ENCODE measurements around the gene CCDC7.
"Not testable (repeated sequence)": the region's sequence is repeated elsewhere in the genome, so short reads cannot be mapped to it uniquely, and the experiment has no call there.

The CCDC7 gene

DNA sequence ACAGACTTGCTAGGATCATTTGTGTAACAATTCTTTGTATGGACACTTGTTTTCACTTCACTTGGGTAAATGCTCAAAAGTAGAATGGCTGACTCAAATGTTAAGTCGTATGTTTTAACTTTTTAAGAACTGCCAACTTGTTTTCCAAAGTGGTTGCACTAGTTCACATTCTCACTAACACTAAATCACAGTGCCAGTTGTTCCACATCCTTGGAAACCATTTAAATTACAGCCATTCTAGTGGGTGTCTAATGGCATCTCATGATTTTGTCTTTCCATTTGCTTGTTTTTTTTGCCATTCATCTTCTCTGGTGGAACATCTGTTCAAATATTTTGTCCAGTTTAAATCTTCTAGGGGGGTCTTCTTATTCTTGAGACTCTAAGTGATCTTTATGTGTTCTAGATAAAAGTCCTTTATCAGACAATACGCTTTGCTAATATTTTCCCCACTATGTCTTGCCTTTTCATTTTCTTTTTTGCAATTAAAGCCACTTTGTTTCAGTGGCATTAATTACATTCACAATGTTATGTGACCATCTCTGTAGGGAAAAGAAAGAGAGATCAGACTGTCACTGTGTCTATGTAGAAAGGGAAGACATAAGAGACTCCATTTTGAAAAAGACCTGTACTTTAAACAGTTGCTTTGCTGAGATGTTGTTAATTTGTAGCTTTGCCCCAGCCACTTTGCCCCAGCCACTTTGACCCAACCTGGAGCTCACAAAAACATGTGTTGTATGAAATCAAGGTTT is 448.1 kb downstream of the CCDC7 start:
- H3K4me3 ChIP-seq (ENCODE audit: low read length): no peak overlapping the region
- DNase-seq (ENCODE audit: low read depth): no peak
- TF ChIP-seq, protein P1, sequence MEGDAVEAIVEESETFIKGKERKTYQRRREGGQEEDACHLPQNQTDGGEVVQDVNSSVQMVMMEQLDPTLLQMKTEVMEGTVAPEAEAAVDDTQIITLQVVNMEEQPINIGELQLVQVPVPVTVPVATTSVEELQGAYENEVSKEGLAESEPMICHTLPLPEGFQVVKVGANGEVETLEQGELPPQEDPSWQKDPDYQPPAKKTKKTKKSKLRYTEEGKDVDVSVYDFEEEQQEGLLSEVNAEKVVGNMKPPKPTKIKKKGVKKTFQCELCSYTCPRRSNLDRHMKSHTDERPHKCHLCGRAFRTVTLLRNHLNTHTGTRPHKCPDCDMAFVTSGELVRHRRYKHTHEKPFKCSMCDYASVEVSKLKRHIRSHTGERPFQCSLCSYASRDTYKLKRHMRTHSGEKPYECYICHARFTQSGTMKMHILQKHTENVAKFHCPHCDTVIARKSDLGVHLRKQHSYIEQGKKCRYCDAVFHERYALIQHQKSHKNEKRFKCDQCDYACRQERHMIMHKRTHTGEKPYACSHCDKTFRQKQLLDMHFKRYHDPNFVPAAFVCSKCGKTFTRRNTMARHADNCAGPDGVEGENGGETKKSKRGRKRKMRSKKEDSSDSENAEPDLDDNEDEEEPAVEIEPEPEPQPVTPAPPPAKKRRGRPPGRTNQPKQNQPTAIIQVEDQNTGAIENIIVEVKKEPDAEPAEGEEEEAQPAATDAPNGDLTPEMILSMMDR (conservative IDR thresholded peaks at IDR 0.05; ENCODE audit: low read depth, low read length): no peak

DNA sequence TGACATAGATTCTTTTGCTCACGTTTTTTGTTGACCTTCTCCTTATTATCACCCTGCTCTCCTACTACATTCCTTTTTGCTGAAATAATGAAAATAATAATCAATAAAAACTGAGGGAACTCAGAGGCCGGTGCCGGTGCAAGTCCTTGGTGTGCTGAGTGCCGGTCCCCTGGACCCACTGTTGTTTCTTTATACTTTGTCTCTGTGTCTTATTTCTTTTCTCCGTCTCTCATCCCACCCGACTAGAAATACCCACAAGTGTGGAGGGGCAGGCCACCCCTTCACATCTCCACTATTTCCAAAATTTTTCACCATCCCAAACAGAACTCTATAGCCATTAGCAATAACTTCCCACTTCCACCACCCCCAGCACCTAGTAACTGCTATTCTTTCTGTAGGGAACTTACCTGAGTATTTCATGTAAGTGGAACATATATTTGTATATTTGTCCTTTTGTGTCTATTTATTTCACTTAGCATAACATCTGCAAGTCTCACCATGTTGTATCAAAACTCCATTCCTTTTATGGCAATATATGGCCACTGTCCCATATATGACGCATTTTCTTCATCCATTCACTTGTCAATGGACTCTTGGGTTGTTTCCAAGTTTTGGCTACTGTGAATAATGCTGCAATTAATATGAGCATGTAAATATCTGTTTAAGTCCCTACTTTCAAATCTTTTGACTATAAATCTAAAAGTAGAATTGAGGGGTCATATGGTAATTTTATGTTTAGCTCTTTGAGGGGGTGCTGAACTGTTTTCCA is 449.4 kb downstream of the CCDC7 start:
- DNase-seq (ENCODE audit: low read depth); H3K4me3 ChIP-seq (ENCODE audit: low read length): not testable (repeated sequence)

DNA sequence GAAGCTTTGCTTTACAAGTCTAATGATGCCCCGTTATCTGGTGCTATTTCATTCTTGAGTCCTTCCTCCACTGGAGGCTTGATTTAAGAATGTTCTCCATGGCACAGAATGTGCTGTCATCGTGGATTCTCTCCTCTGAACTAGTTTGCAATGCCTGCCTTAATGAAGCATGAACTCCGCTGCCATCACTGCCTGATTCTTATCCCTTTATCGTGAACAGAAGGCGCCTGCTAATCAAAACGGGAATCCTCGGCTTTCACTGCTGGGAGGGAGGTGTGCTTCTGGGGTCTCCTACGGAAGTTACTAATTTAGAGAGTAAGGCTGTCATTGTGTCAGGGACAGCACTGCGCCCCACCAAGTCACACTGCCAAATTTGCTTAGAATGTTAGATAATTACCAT is 455.9 kb downstream of the CCDC7 start:
- DNase-seq (ENCODE audit: low read depth): no peak
- H3K4me3 ChIP-seq (ENCODE audit: low read length): no peak overlapping the region
- TF ChIP-seq, protein P1 (conservative IDR thresholded peaks at IDR 0.05; ENCODE audit: low read depth, low read length): no peak

DNA sequence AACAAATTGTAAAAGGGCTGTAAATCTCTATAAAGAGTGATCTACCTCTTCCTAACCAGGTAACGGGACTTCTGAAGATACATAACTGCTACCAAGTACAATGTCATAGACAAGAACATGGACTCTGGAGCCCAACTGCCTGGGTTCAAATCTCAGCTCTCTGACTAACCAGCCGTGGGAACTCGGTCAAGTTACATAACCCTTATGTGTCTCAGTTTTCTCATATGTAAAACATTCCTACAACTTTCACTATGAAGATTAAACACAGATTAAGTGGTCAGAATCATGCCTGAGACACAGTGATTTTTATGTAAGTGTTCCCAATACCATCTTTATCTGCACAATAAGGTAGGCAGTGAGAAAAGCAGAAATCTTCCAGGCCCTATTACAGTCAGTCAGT is 459.5 kb downstream of the CCDC7 start:
- H3K4me3 ChIP-seq (ENCODE audit: low read length): no peak overlapping the region
- DNase-seq (ENCODE audit: low read depth): no peak
- TF ChIP-seq, protein P1 (conservative IDR thresholded peaks at IDR 0.05; ENCODE audit: low read depth, low read length): no peak

DNA sequence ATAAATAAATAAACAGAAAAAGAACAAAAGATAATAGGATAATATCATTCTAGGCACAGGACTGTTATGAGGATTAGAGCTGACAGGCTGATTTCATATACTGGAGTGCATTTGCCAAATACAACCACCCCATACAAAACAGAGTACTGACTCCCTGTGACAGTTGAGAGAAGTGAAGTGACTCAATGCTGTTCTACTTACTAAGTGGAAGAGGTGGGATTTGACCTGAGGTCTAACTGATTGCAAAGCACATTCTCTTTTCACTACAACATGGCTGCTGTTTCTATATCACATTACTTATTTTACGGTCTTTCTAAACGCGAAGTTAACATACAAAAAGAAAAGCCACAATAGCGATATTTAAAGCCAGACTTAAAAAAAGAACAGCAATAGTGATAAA is 460.7 kb downstream of the CCDC7 start:
- no peak for DNase-seq (ENCODE audit: low read depth)

DNA sequence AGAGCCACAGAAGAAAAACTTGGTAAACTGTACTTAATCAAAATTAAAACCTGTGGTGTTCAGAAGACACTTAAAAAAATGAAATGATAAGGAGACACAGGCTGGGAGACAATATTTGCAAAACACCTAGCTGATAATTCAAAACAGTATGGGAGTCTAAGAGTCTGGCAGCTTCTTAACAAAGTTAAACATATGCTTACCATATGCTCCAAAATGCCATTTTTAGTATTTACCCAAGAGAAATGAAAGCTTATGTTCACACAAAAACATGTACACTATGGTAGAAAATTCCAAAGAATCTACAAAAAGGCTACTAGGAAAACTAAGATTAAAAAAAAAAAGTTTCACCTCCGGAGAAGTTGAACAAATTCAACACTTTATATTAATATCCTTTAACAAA is 463.5 kb downstream of the CCDC7 start:
- TF ChIP-seq, protein P1 (conservative IDR thresholded peaks at IDR 0.05; ENCODE audit: low read depth, low read length): no peak
- no peak for DNase-seq (ENCODE audit: low read depth)
- no peak overlapping the region for H3K4me3 ChIP-seq (ENCODE audit: low read length)

More for the DNA sequence above, 460.7 kb downstream of the CCDC7 start:
- H3K4me3 ChIP-seq (ENCODE audit: low read length): no peak overlapping the region
- TF ChIP-seq, protein P1 (conservative IDR thresholded peaks at IDR 0.05; ENCODE audit: low read depth, low read length): no peak

DNA sequence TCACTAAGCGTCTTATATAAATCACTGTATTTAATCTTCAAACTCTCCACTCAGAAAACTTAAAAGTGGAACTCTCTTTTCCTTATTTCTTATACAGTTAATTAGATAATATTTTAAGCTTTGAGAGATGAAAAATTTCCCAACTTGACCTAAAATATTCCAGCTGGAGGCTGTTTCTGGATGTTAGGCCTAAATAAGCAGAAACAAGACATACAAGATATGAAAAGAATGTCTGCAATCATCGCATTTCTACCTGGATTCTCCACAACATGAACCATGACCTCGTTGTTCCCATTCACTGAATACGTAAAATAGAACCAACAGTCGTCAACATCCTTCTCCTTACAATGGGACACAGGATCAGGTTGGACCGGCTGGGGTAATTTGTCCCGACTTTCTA is 464.0 kb downstream of the CCDC7 start:
- not testable (repeated sequence) for H3K4me3 ChIP-seq (ENCODE audit: low read length); DNase-seq (ENCODE audit: low read depth)

All from retinal pigment epithelial cell (primary cell).